HG03439 (cell line): Measurements from ENCODE around the gene TAAR1.
A peak's percentile ranks its signal among the peaks of the same experiment; 100 is the strongest.
"Not testable (repeated sequence)": the region's sequence is repeated elsewhere in the genome, so short reads cannot be mapped to it uniquely, and the experiment has no call there.

Source experiments
- ATAC-seq: cut with Tn5 transposase; IDR thresholded peaks from one replicate; pipeline ENCODE4 v1.9.1; 2021; ENCODE audit warnings: mild to moderate bottlenecking, moderate library complexity; ENCODE audit not compliant: unreplicated experiment

The TAAR1 gene

GRCh38 chr6:132663661-132664060, 4.7 kb upstream of the TAAR1 start:
- no peak for ATAC-seq

GRCh38 chr6:132661906-132662305, 2.9 kb upstream of the TAAR1 start:
- no peak for ATAC-seq

DNA sequence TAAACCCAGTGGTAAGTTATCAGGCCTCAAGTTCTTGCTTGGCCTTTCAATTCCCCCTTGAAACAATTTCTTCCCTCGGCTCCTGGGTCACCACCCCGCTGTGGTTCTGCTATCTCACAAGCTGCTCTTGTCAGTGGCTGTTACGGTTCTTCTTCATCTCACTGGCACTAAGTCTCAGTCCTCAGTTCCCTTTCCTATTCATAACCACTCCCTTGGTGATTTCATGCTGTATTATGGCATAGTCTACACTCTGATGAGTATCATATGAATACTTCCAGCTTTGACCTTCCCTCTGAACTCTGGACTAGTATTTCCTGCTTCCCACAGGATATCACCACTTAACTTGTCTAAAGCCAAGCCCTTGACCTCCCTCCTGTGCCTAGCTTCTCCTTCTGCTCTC, 7.9 kb downstream of the TAAR1 start:
- no peak for ATAC-seq

DNA sequence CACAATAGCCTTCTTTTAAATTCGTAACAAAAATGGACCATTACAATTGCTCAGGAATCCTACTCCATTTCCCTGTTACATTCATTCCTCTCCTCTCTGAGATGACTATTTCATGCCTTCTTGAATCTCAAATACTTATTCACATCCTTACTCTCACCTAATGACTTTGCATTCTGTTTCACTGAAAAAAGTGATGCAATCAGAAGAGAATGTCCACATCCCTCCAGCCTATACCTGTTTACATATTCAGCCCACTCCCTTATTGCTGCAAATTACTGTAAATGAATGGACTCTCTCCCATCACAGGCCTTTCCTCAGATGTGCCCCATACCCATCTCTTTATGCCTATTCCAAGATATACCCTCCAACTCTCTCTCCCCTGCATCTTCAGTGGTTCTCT, 8.6 kb downstream of the TAAR1 start:
- no peak for ATAC-seq

- no peak for ATAC-seq
Measured at GRCh38 chr6:132648828-132649227, 10.2 kb downstream of the TAAR1 start.

DNA sequence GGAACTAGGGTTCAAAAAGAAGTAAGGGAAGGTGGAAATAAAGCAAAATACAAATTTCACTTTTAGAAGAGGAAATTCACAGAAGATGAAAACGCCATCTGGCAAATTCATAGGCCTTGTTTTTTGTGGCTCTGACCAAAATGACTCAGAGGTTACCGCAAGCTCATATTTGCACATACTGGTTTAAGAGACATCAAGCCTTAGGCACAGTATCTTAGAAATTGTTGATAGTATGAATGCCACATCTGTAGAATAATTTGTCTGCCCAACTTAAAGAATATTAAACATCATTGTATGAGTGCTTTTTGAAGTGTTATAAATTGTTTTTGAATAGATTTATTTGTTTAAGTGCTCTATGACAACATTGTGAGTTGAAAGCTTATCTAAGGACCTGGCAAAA, 10.6 kb downstream of the TAAR1 start:
- peak; percentile 91 for ATAC-seq

- no peak for ATAC-seq
Measured at GRCh38 chr6:132643547-132643946, 15.4 kb downstream of the TAAR1 start.

- ATAC-seq = not testable (repeated sequence)
Measured at GRCh38 chr6:132637135-132637534, 21.8 kb downstream of the TAAR1 start.

DNA sequence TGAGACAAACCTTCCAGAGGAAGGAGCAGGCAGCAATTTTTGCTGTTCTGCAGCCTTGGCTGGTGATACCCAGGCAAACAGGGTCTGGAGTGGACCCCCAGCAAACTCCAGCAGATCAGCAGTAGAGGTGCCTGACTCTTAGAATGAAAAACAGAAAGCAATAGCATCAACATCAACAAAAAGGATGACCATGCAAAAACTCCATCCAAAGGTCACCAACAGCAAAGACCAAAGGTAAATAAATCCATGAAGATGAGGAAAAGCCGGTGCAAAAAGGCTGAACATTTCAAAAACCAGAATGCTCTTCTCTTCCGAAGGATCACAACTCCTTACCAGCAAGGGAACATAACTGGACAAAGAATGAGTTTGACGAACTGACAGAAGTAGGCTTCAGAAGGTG, 23.1 kb downstream of the TAAR1 start:
- ATAC-seq = not testable (repeated sequence)

DNA sequence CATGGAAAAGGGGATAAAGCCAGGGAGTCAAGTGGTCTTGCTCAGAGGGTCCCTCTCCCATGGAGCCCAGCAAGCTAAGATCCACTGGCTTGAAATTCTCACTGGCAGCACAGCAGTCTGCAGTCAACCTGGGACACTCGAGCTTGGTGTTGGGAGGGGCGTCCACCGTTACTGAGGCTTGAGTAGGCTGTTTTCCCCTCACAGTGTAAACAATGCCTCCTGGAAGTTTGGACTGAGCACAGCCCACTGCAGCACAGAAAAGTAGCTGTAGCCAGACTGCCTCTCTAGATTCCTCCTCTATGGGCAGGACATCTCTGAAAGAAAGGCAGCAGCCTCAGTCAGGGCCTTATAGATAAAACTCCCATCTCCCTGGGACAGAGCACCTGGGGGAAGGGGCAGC, 23.7 kb downstream of the TAAR1 start:
- ATAC-seq = not testable (repeated sequence)

DNA sequence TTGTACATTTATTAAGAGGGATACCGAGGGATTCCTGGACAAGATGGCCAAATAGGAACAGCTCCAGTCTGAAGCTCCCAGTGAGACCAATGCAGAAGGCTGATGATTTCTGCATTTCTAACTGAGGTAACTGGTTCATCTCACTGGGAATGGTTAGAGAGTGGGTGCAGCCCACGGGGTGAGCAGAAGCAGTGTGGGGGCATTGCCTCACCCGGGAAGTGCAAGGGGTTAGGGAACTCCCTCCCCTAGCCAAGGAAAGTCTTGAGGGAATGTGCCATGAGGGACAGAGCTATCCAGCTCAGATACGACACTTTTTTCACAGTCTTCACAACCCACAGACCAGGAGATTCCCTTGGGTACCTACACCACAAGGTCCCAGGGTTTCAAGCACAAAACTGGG, 24.2 kb downstream of the TAAR1 start:
- ATAC-seq = no peak

- no peak for ATAC-seq
Measured at GRCh38 chr6:132633362-132633761, 25.6 kb downstream of the TAAR1 start.

- no peak for ATAC-seq
Measured at GRCh38 chr6:132624175-132624574, 34.8 kb downstream of the TAAR1 start, which contains the start of gene TAAR2. Gene TAAR2 (minus strand): TSS chr6:132624275. CDS start chr6:132624275, 0 bp downstream.

DNA sequence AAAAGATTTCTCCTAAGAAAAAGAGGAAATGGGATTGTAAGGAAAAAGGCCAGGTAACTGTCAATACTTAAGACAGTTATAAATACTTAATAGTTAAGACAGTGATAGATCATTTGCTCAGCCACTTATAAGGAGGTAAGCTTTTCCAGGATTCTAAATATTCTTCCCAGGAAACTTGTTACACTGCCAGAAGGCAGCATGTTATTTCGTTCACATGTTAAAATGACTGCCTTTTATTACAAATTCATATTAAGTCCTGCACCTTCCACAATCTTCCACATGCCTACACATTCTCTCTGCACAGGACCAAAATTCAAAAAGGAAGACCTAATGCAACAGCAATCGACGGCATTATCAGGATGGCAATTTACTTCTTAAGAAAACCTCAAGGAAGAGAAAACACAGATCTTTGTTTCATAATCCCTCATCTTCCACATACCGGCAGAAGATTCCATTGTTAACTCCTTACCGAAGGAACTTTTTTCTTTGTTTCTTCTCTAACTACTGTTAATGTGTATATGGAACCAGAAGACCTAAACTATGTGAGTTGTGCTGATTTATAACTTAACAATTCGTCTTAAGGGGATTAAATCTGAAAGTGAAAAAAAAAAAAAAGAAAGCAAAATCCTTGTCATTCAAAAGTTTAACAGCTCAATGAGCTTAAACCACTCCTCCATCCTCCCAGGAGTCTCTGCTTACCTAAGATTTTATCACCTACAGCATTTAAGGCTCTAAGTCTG, 35.7 kb downstream of the TAAR1 start:
- no peak for ATAC-seq

DNA sequence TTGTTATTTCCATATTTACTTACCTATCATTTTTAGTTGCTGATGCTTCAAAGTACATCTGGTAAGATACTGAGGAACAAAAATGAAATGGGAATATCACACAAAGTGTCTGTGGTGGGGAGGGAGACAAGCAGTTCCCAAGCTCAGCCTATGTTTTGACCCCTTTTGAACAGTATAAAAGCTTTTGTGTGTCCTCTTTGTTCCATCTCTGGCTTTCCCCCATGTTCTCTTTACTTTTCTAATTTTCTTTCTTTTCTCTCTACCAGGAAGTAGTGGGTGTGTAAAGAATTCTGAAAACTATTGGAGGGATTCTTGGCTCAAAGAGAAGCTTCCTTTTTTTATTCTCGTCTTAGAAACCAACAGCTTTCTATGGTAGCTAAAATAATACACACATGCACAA, 42.3 kb downstream of the TAAR1 start:
- no peak for ATAC-seq

DNA sequence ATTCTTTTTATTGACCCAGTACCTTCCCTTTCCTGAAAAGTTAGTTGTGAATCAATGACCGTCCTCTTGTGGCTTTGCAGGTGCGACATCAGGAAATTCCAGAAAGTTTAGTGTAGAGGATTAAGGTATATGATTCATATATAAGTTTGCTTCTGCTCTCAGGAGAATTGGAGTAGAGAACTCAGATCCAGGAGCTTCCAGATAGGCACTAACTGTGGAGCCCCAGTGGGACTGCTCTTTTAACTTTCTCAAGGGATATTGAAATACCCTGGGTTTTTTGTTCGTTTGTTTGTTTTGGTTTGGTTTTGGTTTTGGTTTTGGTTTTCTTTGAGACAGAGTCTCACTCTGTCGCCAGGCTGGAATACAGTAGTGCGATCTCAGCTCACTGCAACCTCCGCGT, 44.4 kb downstream of the TAAR1 start:
- peak; percentile 50 for ATAC-seq

DNA sequence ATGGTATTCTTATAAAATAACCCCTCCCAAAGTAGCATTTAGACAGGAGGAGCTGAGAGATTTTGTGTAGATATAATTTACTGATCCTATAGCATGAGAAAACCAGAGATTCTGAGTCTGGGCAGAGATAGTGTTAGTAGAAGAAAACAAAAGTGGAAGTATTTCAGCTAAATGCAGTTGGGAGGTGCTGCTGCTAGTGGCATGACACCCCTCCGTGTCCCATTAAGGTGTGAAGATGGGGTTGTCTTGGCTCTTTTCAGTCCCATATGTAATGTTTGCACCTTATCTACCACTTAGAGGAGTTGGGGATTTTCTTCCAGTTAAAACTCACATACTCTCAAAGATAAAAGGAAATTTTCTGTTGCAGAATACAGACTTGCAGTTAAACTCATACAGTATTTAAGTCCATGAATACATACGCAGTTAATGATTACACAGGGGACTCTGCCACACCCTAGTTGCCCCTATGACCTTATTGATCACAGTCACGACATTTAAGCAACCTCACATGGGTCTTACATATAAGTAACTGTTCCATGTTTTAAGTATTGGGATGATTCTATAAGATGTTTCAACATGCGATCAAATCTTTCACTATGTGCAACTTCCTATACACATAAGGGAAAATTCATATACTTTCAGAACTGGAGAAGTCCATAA, 46.4 kb downstream of the TAAR1 start:
- no peak for ATAC-seq

DNA sequence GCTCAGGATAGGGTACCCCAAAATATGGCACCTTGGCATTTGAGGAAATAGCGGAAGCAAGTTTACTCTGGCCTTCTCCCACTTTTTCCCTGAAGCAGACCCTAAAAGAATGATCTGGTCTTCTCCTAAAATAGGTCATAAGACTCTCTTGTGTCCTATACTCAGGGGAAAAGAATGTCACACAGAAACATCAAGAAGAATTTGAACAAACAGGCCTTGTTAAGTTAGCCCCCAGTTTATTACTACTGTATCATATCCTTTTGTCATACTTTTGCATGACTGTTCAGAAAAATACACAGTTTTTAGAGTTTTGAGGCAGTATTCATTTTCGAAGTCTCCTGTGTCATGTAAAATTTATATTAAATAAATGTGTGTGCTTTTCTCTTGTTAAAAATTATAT, 47.4 kb downstream of the TAAR1 start:
- ATAC-seq = no peak

- ATAC-seq = no peak
Measured at GRCh38 chr6:132607544-132608233, 51.3 kb downstream of the TAAR1 start.

DNA sequence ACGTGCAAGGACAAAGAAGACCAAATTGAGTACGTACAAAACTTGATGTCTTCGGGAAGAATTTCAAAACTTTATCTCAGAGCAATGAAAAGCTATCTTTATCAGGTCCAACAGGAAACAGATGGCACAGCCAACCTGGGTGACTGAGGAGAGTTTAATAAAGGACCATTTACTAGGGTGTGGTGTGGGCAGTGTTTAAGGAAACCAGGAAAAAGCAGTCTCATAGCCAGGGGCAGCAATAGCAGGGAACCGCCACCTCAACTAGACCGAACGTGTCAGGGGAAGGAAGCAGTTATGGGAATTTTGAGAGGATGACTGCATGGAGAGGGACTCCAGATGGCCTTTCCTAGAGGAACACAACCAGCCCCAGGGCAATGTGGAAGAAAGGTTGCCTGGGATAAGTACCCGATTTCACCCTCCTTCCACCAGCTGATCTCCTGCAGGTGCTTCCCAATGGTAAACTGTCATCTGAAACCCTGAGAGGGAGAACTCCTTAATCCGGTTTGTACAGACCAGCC, 54.3 kb downstream of the TAAR1 start:
- ATAC-seq = no peak

DNA sequence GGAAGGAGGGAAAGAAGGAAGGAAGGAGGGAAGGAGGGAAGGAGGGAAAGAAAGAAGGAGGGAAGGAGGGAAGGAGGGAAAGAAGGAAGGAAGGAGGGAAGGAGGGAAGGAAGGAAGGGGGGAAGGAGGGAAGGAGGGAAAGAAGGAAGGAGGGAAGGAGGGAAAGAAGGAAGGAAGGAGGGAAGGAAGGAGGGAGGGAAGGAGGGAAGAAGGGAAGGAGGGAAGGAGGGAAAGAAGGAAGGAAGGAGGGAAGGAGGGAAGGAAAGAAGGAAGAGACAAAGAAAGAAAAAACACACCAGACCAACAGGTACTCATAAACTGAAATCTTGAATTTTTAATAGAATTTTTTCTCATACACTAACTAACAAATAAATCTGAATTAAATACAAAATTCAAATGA, 58.1 kb downstream of the TAAR1 start:
- ATAC-seq = not testable (repeated sequence)

GRCh38 chr6:132598473-132598872, 60.5 kb downstream of the TAAR1 start:
- ATAC-seq = peak; percentile 66
